Raji (cell line): ENCODE results near the gene SLC41A3.

ENCODE experiments used
- POLR2A ChIP-seq: IDR thresholded peaks from 2 replicates; pipeline ENCODE4 v1.6.1; 2011; ENCODE audit warnings: low read depth, low read length, control low read depth; ENCODE audit not compliant: insufficient read depth

Gene SLC41A3

DNA sequence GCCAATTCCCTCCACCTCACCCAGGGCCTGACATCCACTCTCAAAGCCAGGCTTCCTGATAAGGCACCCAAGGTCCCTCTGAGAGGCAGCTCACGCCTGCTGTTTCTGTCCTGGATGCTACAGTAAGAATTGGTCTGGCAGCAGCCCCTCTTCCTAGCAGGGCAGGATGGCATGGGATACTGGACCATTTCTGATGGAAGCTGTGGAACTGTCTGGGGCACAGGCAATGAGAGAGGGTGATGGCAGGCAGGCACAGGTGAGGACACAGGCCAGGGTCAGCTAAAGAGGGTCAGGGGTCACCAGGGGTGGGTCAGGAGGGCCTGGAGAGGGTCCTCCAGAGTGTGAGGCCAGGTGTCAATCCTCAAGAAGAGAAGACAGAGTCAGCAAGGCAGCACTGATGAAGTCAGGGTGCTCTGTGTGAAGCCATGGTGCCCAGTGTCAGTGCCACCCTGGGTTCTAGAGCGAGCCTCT, 41.9 kb upstream of the SLC41A3 start:
- no peak for TF ChIP-seq POLR2A

- TF ChIP-seq POLR2A: no peak
Measured at GRCh38 chr3:126125341-126125740, 41.4 kb upstream of the SLC41A3 start.

GRCh38 chr3:126124896-126125295, 41.0 kb upstream of the SLC41A3 start:
- no peak for TF ChIP-seq POLR2A

DNA sequence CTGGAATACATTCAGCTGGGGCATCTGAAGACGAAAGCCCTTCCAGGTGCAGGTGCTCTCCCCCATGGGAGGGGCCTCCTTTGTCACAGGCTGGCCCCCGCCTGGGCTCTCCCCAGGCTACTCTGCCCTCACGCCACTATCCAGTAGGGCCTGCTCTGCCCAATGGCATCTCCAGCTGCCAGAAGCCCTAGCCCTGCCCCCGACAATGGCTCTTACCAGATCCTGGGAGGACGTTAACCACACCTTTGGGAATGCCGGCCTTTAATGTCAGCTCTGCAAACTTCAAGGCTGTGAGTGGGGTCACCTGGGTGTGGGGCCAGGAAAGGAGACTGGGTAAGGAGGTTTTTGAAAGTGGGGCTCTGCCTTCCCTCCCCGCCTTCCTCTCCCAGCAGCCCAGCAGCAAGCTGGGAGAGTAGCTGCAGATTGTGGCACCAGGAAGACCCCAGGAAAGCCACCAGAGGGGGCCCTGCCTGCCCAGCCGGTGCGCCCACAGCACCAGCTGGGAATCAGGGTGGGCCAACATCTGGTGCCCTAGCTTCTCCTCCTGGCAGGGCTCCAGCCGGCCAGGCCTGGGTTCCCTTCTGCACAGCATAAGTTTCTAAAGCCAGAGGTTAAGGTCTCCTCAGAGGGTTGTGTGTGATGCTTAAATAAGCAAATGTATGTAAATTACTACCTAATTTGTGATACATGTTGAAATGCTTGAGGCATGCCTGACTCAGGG, 40.4 kb upstream of the SLC41A3 start:
- no peak for TF ChIP-seq POLR2A

GRCh38 chr3:126121632-126122031, 37.7 kb upstream of the SLC41A3 start:
- no peak for TF ChIP-seq POLR2A

DNA sequence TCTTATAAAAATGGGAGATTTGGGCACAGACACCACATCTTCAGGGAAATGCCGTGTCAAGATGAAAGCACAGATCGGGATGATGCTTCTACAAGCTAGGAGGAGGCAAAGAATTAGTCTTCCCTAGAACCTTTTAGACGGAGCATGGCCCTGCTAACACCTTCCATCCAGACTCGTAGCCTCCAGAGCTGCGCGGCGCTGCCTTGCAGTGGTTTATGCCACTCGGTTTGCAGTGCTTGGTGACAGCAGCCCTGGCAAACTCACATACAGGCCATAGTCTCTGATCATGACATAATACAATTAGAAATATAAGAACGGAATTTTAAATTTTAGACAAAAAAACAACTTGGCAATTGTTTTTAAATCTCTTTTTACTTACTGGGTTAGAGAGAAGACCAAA, 37.1 kb upstream of the SLC41A3 start:
- TF ChIP-seq POLR2A: no peak

- TF ChIP-seq POLR2A: no peak
Measured at GRCh38 chr3:126119976-126120375, 36.1 kb upstream of the SLC41A3 start.

- no peak for TF ChIP-seq POLR2A
Measured at GRCh38 chr3:126119008-126119675, 35.2 kb upstream of the SLC41A3 start.

DNA sequence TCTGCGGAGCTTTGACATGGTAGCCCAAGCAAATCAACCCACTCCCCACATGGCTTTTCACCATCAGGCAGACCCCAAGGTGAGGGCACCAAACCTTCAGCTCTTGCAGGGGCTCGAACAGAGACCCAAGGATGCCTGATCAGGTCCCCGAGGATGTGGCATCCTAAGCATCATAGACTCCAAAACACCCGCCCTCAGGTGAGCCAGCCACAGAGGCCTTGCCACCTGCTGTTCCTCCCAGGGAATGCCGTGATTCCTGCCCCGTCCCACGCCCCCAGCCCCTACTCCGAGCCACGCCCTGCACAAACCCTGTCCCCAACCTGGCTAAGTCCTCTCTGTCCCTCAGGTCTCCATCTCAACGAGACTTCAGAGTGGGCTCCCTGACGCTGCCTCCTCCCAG, 34.7 kb upstream of the SLC41A3 start:
- no peak for TF ChIP-seq POLR2A

GRCh38 chr3:126117786-126118185, 33.9 kb upstream of the SLC41A3 start:
- TF ChIP-seq POLR2A: no peak

DNA sequence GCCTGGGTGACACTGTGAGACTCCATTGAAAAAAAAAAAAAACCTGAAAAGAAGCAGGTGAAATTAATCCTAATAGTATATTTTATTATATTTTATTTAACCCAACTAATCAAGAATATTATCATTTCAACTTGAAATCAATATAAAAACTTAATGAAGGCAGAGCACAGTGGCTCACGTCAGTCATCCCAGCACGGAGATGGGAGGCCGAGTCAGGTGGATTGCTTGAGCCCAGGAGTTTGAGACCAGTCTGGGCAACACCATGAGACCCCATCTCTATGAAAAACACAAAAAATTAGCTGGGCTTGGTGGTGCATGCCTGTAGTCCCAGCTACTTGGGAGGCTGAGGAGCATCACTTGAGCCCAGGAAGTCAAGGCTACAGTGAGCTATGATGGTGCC, 33.3 kb upstream of the SLC41A3 start:
- no peak for TF ChIP-seq POLR2A

DNA sequence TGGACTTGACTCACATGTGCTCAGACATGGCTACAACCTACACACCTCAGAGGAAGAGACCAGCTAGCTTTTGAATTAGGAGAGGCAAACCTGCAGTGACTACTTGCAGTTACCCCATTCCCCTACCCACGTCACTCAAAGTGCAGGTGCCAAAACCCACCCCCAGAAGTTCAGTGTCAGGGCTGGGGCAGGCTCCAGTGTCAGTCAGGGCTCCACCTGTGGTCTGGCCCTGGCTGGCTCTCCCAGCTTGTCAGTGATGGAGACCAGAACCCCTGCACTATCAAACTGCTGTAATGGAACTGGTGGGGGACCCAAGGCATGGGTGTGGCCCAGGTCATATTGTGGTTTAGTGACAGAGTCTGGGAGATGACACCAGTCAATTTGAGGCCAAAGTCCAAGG, 32.6 kb upstream of the SLC41A3 start:
- no peak for TF ChIP-seq POLR2A

DNA sequence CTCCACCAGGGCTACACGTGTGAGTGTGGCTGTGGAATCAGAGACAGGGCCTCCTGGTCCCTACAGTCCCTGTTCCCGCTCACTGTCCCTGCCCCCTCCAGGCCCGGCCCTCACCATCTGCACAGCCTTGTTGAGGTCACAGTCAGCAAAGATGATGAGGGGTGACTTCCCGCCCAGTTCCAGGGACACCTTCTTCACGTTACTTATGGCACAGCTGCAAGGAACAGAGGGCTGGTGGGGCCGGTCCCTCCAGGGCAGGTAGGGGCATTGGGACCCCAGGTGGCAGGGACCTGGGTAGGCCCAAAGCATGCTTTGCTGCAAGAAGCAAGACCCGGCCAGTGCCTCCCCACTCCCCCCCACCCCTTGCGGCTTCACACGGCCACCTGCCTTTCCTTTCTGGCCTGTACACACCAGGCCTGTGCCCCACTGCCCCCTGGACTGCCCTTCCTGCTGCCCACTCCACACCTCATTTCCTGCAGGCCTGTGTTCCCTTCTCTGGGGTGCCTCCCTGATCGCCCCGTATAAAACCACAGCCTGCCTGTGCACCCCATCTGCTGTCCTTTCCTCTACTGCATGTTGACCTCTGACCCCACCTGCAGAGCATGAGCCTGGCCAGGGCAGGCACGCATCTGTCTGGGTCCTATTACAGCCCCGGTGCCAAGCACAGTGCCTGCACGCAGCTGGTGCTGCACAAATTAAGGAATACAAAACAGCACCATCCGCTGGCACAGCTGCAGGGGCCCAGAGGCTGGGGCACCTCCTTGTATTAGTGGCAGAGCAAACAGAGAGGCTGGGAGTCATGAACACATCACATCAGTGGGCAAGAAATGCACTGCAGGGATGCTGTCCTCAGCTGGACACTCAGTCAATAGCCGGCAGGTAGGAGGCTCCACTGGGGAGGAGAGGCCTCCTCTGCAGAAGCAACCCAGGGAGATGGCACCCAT, 30.8 kb upstream of the SLC41A3 start:
- no peak for TF ChIP-seq POLR2A

- TF ChIP-seq POLR2A: no peak
Measured at GRCh38 chr3:126113733-126114442, 30.0 kb upstream of the SLC41A3 start.

GRCh38 chr3:126113238-126113555, 29.3 kb upstream of the SLC41A3 start:
- TF ChIP-seq POLR2A: no peak
